OCI-LY1 (cell line): ENCODE measurements around the gene IMPA2.

Source experiments
- H2AFZ ChIP-seq: fragments of 200-600 bp; sonication (generic), shearing (Covaris generic); 2 replicates; pipeline ENCODE4 v1.6.0; 2014; ENCODE audit warnings: antibody characterized with exemption, mild to moderate bottlenecking, low read length
- H3F3A ChIP-seq: fragments of 200-600 bp; sonication (generic), shearing (Covaris generic); 2 replicates; pipeline ENCODE4 v1.6.0; 2014; ENCODE audit warnings: mild to moderate bottlenecking, antibody characterized with exemption, low read length, moderate library complexity; ENCODE audit not compliant: insufficient read depth
- H3K27ac ChIP-seq: fragments of 200-600 bp; sonication (generic); 2 replicates; pipeline ENCODE4 v1.5.1; 2014; ENCODE audit warnings: low read length, mixed run types, mild to moderate bottlenecking, low read depth; ENCODE audit not compliant: poor library complexity, severe bottlenecking
- H3K27me3 ChIP-seq: fragments of 200-600 bp; sonication (generic); 2 replicates; pipeline ENCODE4 v1.6.0; 2014; ENCODE audit warnings: antibody characterized with exemption, mild to moderate bottlenecking, low read length, moderate library complexity; ENCODE audit not compliant: insufficient read depth
- H3K36me3 ChIP-seq: fragments of 200-600 bp; sonication (generic); 2 replicates; pipeline ENCODE4 v1.6.1; 2014; ENCODE audit warnings: mild to moderate bottlenecking, antibody characterized with exemption, low read length, moderate library complexity, mixed read lengths; ENCODE audit not compliant: insufficient read depth
- H3K4me1 ChIP-seq: fragments of 200-600 bp; sonication (generic); 2 replicates; pipeline ENCODE4 v1.5.1; 2014; ENCODE audit warnings: mild to moderate bottlenecking, low read length, moderate library complexity; ENCODE audit not compliant: insufficient read depth, severe bottlenecking
- H3K4me2 ChIP-seq: fragments of 200-600 bp; sonication (generic), shearing (Covaris generic); 2 replicates; pipeline ENCODE4 v1.6.1; 2014; ENCODE audit warnings: low read length
- H3K4me3 ChIP-seq: fragments of 200-600 bp; sonication (generic); 2 replicates; pipeline ENCODE4 v1.5.1; 2014; ENCODE audit warnings: low read length, low read depth, mild to moderate bottlenecking, mixed read lengths; ENCODE audit not compliant: poor library complexity, severe bottlenecking
- H3K79me2 ChIP-seq: fragments of 200-600 bp; shearing (Covaris generic); 2 replicates; pipeline ENCODE4 v1.6.1; 2016; ENCODE audit warnings: mixed run types, low read length, mixed read lengths; ENCODE audit not compliant: insufficient read depth
- H3K9ac ChIP-seq: fragments of 200-600 bp; sonication (generic), shearing (Covaris generic); 2 replicates; pipeline ENCODE4 v1.6.1; 2014; ENCODE audit warnings: mild to moderate bottlenecking, low read length, mixed read lengths
- H3K9me2 ChIP-seq: fragments of 200-600 bp; sonication (generic), shearing (Covaris generic); 2 replicates; pipeline ENCODE4 v1.6.1; 2014; ENCODE audit warnings: low read depth, mild to moderate bottlenecking, low read length, mixed read lengths
- H3K9me3 ChIP-seq: fragments of 200-600 bp; shearing (Covaris generic); 2 replicates; pipeline ENCODE4 v1.6.1; 2014; ENCODE audit warnings: low read length, mixed read lengths
- H4K20me1 ChIP-seq: fragments of 200-600 bp; sonication (generic), shearing (Covaris generic); 2 replicates; pipeline ENCODE4 v1.6.0; 2016; ENCODE audit warnings: mild to moderate bottlenecking, low read length; ENCODE audit not compliant: insufficient read depth
- EZH2 ChIP-seq: fragments of 200-600 bp; sonication (generic), shearing (Covaris generic); IDR thresholded peaks from 2 replicates; pipeline ENCODE4 v1.8.0; 2017; ENCODE audit warnings: borderline replicate concordance, mixed run types, mild to moderate bottlenecking, antibody characterized with exemption, low read length, moderate library complexity, mixed read lengths
- TF ChIP-seq, protein P1 (sequence below): fragments of 200-600 bp; sonication (generic), shearing (Covaris generic); IDR thresholded peaks from 2 replicates; pipeline ENCODE4 v1.5.1; 2017; ENCODE audit warnings: mild to moderate bottlenecking, antibody characterized with exemption, low read length, moderate library complexity, mixed read lengths

Gene IMPA2

GRCh38 chr18:11947214-11948191 is 33.8 kb upstream of the IMPA2 start:
- Histone ChIP-seq H3K79me2 (no peaks in the 10 kb centered on the region), H3K4me2 (peak overlapping the region; percentile 42), H3K27ac (no peak overlapping the region), H3K4me3 (no peak overlapping the region), H3K27me3 (peaks cover 4% of the 10 kb centered on the region; the same call in 1 of the 2 replicates), H3K9me2 (no peaks in the 10 kb centered on the region), H3K9ac (no peak overlapping the region; the same call in 1 of the 2 replicates), H3F3A (no peaks in the 10 kb centered on the region), H2AFZ (0 out of 2 replicates have a peak overlapping the region, but pooled peaks have one; percentile 54), H3K36me3 (no peaks in the 10 kb centered on the region), H3K9me3 (no peaks in the 10 kb centered on the region), H4K20me1 (no peaks in the 10 kb centered on the region), H3K4me1 (peaks cover 11% of the 10 kb centered on the region)
- no peak for TF ChIP-seq EZH2
- TF ChIP-seq, protein P1, sequence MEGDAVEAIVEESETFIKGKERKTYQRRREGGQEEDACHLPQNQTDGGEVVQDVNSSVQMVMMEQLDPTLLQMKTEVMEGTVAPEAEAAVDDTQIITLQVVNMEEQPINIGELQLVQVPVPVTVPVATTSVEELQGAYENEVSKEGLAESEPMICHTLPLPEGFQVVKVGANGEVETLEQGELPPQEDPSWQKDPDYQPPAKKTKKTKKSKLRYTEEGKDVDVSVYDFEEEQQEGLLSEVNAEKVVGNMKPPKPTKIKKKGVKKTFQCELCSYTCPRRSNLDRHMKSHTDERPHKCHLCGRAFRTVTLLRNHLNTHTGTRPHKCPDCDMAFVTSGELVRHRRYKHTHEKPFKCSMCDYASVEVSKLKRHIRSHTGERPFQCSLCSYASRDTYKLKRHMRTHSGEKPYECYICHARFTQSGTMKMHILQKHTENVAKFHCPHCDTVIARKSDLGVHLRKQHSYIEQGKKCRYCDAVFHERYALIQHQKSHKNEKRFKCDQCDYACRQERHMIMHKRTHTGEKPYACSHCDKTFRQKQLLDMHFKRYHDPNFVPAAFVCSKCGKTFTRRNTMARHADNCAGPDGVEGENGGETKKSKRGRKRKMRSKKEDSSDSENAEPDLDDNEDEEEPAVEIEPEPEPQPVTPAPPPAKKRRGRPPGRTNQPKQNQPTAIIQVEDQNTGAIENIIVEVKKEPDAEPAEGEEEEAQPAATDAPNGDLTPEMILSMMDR, result no peak

GRCh38 chr18:11948852-11949523 is 32.3 kb upstream of the IMPA2 start:
- no peak for TF ChIP-seq EZH2
- TF ChIP-seq, protein P1, result no peak
- Histone ChIP-seq H3K79me2 (no peaks in the 10 kb centered on the region), H3K9me2 (no peaks in the 10 kb centered on the region), H2AFZ (no peak overlapping the region), H3K36me3 (no peaks in the 10 kb centered on the region), H3K4me3 (no peak overlapping the region), H3K9me3 (no peaks in the 10 kb centered on the region), H3K27me3 (no peaks in the 10 kb centered on the region; the same call in 1 of the 2 replicates), H3K27ac (no peak overlapping the region), H3K4me2 (no peak overlapping the region), H3F3A (no peaks in the 10 kb centered on the region), H4K20me1 (no peaks in the 10 kb centered on the region), H3K4me1 (peaks cover 11% of the 10 kb centered on the region), H3K9ac (no peak overlapping the region)

DNA sequence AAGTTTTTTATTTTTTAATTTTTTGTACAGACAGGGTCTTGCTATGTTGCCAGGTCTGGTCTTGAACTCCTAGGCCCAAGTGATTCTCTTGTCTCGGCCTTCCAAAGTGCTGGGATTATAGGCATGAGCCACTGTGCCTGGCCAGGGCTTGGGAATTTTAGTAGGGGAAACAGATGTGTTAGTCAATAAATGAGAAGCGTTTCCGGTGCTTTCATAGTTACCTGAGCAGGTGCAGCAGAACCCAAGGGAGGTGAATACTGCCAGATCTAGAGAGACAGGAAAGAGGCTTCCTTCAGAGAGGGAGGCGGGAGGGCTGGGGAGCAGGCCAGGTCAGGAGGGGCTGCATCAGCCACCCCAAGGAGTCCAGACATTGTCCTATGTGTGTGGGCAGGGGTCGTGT is 30.5 kb upstream of the IMPA2 start:
- H4K20me1 ChIP-seq, result no peaks in the 10 kb centered on the region
- H3K4me3 ChIP-seq, result no peak overlapping the region
- H3K4me2 ChIP-seq, result no peak overlapping the region
- no peaks in the 10 kb centered on the region; the same call in 1 of the 2 replicates for H3K9me3 ChIP-seq
- H3F3A ChIP-seq, result no peaks in the 10 kb centered on the region
- peaks cover 11% of the 10 kb centered on the region for H3K4me1 ChIP-seq
- H3K79me2 ChIP-seq, result no peaks in the 10 kb centered on the region
- no peak overlapping the region for H2AFZ ChIP-seq
- H3K9me2 ChIP-seq, result no peaks in the 10 kb centered on the region
- TF ChIP-seq EZH2, result no peak
- H3K27me3 ChIP-seq, result no peaks in the 10 kb centered on the region
- H3K27ac ChIP-seq, result no peak overlapping the region
- no peaks in the 10 kb centered on the region for H3K36me3 ChIP-seq
- no peak overlapping the region for H3K9ac ChIP-seq
